H1 (cell line): ENCODE results near the gene ARMH4. TPM values are rescaled to one million over a fixed set of nuclear protein-coding genes. Genes with fewer than 3 reads are reported as not detected.

Experiments
- CTCF ChIA-PET: fragments of 300-600 bp; sonication (Branson Sonifier 250); formaldehyde crosslinking; loops from one replicate; lab custom pipeline; 2021; ENCODE audit not compliant: partially characterized antibody; lab: Charles Lee
- POLR2A ChIA-PET: fragments of 300-600 bp; sonication (Branson Sonifier 250); formaldehyde crosslinking; loops from one replicate; lab custom pipeline; 2021; ENCODE audit warnings: inconsistent platforms; ENCODE audit not compliant: partially characterized antibody; lab: Charles Lee
- DNase-seq, 2 experiments: peaks; one replicate each; pipeline versions ENCODE4 v3.0.0 to v3.0.0-alpha.2; 2010 to 2022; ENCODE audit warnings: low spot score in 2 of 2, low read depth in 1 of 2, mixed read lengths in 1 of 2
- FAIRE-seq: peaks from 2 replicates; lab custom pipeline; 2011; peaks lifted over from hg19 to GRCh38; lab: Jason Lieb, UNC
- H2AFZ ChIP-seq: 2 replicates; pipeline ENCODE4 v1.8.1; 2012; ENCODE audit warnings: low read length, inconsistent platforms
- H2AK5ac ChIP-seq: 2 replicates; pipeline ENCODE4 v1.6.1; 2013; ENCODE audit warnings: low read depth, low read length
- H2BK120ac ChIP-seq: replicated peaks from 2 replicates; pipeline ENCODE3; 2013; ENCODE audit warnings: low read depth, low read length, inconsistent platforms
- H2BK12ac ChIP-seq: 2 replicates; pipeline ENCODE4 v1.6.1; 2013; ENCODE audit warnings: low read depth, low read length
- H2BK15ac ChIP-seq: 2 replicates; pipeline ENCODE4 v1.6.1; 2013; ENCODE audit warnings: low read length
- H2BK20ac ChIP-seq: 2 replicates; pipeline ENCODE4 v1.6.1; 2013; ENCODE audit warnings: low read length
- H2BK5ac ChIP-seq: 2 replicates; pipeline ENCODE4 v1.6.1; 2013; ENCODE audit warnings: low read depth, low read length
- H3K14ac ChIP-seq: 2 replicates; pipeline ENCODE4 v1.6.1; 2013; ENCODE audit warnings: inconsistent platforms; ENCODE audit not compliant: insufficient read length
- H3K18ac ChIP-seq: 2 replicates; pipeline ENCODE4 v1.6.1; 2013; ENCODE audit warnings: low read length; ENCODE audit errors: extremely low read depth
- H3K23ac ChIP-seq: 2 replicates; pipeline ENCODE4 v1.6.1; 2013; ENCODE audit warnings: inconsistent platforms; ENCODE audit not compliant: insufficient read length
- H3K23me2 ChIP-seq: 2 replicates; pipeline ENCODE4 v1.6.1; 2013; ENCODE audit warnings: low read depth, low read length
- H3K27ac ChIP-seq: 2 replicates; pipeline ENCODE4 v1.6.1; 2011; ENCODE audit warnings: low read depth, low read length, inconsistent platforms
- H3K27me3 ChIP-seq, 4 experiments: replicated peaks in 1 of 4; 1 replicate in 1 of 4; 2 replicates in 3 of 4; pipeline versions ENCODE4 v1.6.1 to v1.8.1; 2011 to 2013; ENCODE audit warnings: low read length in 3 of 4, mild to moderate bottlenecking in 3 of 4, inconsistent platforms in 2 of 4, mixed read lengths in 2 of 4, moderate library complexity in 1 of 4; ENCODE audit not compliant: control insufficient read depth in 3 of 4, insufficient read depth in 3 of 4; ENCODE audit errors: extremely low read depth in 1 of 4
- H3K36me3 ChIP-seq, 4 experiments: 2 replicates each; pipeline versions ENCODE4 v1.6.1 to v1.8.1; 2011 to 2013; ENCODE audit warnings: mild to moderate bottlenecking in 4 of 4, low read length in 3 of 4, moderate library complexity in 2 of 4, control low read depth in 1 of 4, inconsistent platforms in 1 of 4; ENCODE audit not compliant: insufficient read depth in 4 of 4, control insufficient read depth in 2 of 4
- H3K4ac ChIP-seq: replicated peaks from 2 replicates; pipeline ENCODE3; 2013; ENCODE audit warnings: low read length, low read depth, mixed read lengths, inconsistent platforms; ENCODE audit not compliant: insufficient read length
- H3K4me1 ChIP-seq, 4 experiments: replicated peaks in 1 of 4; 1 replicate in 1 of 4; 2 replicates in 3 of 4; pipeline versions ENCODE4 v1.6.1 to v1.8.1; 2011 to 2013; ENCODE audit warnings: low read length in 3 of 4, inconsistent platforms in 2 of 4, mixed read lengths in 1 of 4; ENCODE audit not compliant: insufficient read depth in 4 of 4, control insufficient read depth in 3 of 4
- H3K4me2 ChIP-seq, 2 experiments: 2 replicates each; pipeline versions ENCODE4 v1.6.1 to v1.8.1; 2011 to 2013; ENCODE audit warnings: low read depth in 2 of 2, low read length in 2 of 2, control low read depth in 1 of 2, inconsistent platforms in 1 of 2, mild to moderate bottlenecking in 1 of 2; ENCODE audit not compliant: insufficient read depth in 1 of 2
- H3K4me3 ChIP-seq, 4 experiments: fragments of 200-600, 300-600 bp in 1 of 4; sonication (generic), shearing (Covaris generic), sonication (Bioruptor Twin) in 1 of 4; 2 replicates each; pipeline versions ENCODE4 v1.5.1 to v1.8.1; 2011 to 2016; ENCODE audit warnings: low read length in 4 of 4, low read depth in 3 of 4, control low read depth in 2 of 4, inconsistent platforms in 2 of 4, mild to moderate bottlenecking in 2 of 4, mixed read lengths in 1 of 4, moderate library complexity in 1 of 4; ENCODE audit not compliant: insufficient read depth in 2 of 4; ENCODE audit errors: extremely low read depth in 1 of 4
- H3K56ac ChIP-seq: replicated peaks from 2 replicates; pipeline ENCODE3; 2013; ENCODE audit warnings: low read depth, mild to moderate bottlenecking, mixed read lengths, low read length, inconsistent platforms; ENCODE audit not compliant: insufficient read length
- H3K79me1 ChIP-seq: 2 replicates; pipeline ENCODE4 v1.6.1; 2013; ENCODE audit warnings: low read depth, low read length, control low read depth
- H3K79me2 ChIP-seq, 2 experiments: 2 replicates each; pipeline versions ENCODE4 v1.6.1 to v1.8.1; 2012 to 2013; ENCODE audit warnings: low read length in 2 of 2, mild to moderate bottlenecking in 2 of 2, inconsistent platforms in 1 of 2; ENCODE audit not compliant: insufficient read depth in 2 of 2, control insufficient read depth in 1 of 2
- H3K9ac ChIP-seq, 4 experiments: replicated peaks in 1 of 4; 1 replicate in 1 of 4; 2 replicates in 3 of 4; pipeline versions ENCODE4 v1.6.1 to v1.8.1; 2011 to 2013; ENCODE audit warnings: low read depth in 3 of 4, low read length in 3 of 4, control low read depth in 2 of 4, mild to moderate bottlenecking in 2 of 4, moderate library complexity in 2 of 4, inconsistent platforms in 1 of 4; ENCODE audit errors: extremely low read depth in 1 of 4
- H3K9me3 ChIP-seq, 2 experiments: 2 replicates each; pipeline versions ENCODE4 v1.6.1 to v1.8.1; 2012 to 2013; ENCODE audit warnings: mild to moderate bottlenecking in 2 of 2, moderate library complexity in 2 of 2, control low read depth in 1 of 2, inconsistent platforms in 1 of 2, low read depth in 1 of 2, low read length in 1 of 2, mixed read lengths in 1 of 2; ENCODE audit not compliant: insufficient read depth in 2 of 2
- H4K20me1 ChIP-seq, 2 experiments: replicated peaks in 1 of 2; 2 replicates each; pipeline versions ENCODE3 to v1.8.1; 2011 to 2013; ENCODE audit warnings: inconsistent platforms in 2 of 2, low read length in 2 of 2, mild to moderate bottlenecking in 1 of 2; ENCODE audit not compliant: insufficient read depth in 2 of 2, control insufficient read depth in 1 of 2
- H4K5ac ChIP-seq: 2 replicates; pipeline ENCODE4 v1.6.1; 2013; ENCODE audit warnings: low read length, low read depth, mixed read lengths, inconsistent platforms; ENCODE audit not compliant: insufficient read length
- H4K8ac ChIP-seq: 2 replicates; pipeline ENCODE4 v1.8.0; 2013; ENCODE audit warnings: mild to moderate bottlenecking, moderate library complexity, low read length, inconsistent platforms; ENCODE audit not compliant: insufficient read depth; ENCODE audit errors: extremely low read depth
- H4K91ac ChIP-seq: replicated peaks from 2 replicates; pipeline ENCODE3; 2013; ENCODE audit warnings: low read length, mixed read lengths, inconsistent platforms; ENCODE audit not compliant: insufficient read length
- CEBPB ChIP-seq: IDR thresholded peaks from 2 replicates; pipeline ENCODE4 v1.6.1; 2012; ENCODE audit warnings: low read depth, low read length
- CHD2 ChIP-seq: IDR thresholded peaks from 2 replicates; pipeline ENCODE4 v1.6.1; 2012; ENCODE audit warnings: low read length, improper control_type of control experiment
- WGBS, 2 experiments: shearing (Covaris generic) in 1 of 2; methylation state at CpG; one replicate each; pipeline versions ENCODE4 v1.1.6 to v1.1.7; 2013 to 2015; ENCODE audit warnings: low lambda C conversion rate in 2 of 2, mixed read lengths in 2 of 2, inconsistent platforms in 1 of 2, low coverage in 1 of 2, missing lambda C conversion rate in 1 of 2; ENCODE audit not compliant: insufficient replicate concordance in 2 of 2, insufficient coverage in 1 of 2, insufficient read length in 1 of 2; ENCODE audit errors: extremely low coverage in 1 of 2, missing lambda C conversion rate in 1 of 2; 5-methylcytosine and 5-hydroxymethylcytosine counted together
- polyA plus RNA-seq, 7 experiments: library from polyadenylated mRNA; depleted of rRNA in 3 of 7; stranded (reverse) in 5 of 7; unstranded in 2 of 7; fragments of >200 nt in 5 of 7; fragments of 200-250 nt in 2 of 7; gene quantifications; 1 replicate in 5 of 7; 2 replicates in 1 of 7; 4 replicates in 1 of 7; pipeline versions ENCODE4 v1.2.1 to v1.2.3, GENCODE V29; 2011 to 2013; ENCODE audit warnings: missing spikeins in 2 of 7, mixed read lengths in 2 of 7
- total RNA-seq: library from RNA; stranded (reverse); fragmentation: NEBNext Ultra II Directional; extraction: Animal tissue kit (Norgen Biotek cat#: 25700); gene quantifications from 2 replicates; pipeline ENCODE4 v1.2.1, GENCODE V29; 2021

ARMH4 gene
- total and polyA plus RNA-seq, 2 of the 8 experiments (the other 6 are each of a cell fraction or from before 2014, with no cell fraction given): 7.1 to 25.4 TPM

DNA sequence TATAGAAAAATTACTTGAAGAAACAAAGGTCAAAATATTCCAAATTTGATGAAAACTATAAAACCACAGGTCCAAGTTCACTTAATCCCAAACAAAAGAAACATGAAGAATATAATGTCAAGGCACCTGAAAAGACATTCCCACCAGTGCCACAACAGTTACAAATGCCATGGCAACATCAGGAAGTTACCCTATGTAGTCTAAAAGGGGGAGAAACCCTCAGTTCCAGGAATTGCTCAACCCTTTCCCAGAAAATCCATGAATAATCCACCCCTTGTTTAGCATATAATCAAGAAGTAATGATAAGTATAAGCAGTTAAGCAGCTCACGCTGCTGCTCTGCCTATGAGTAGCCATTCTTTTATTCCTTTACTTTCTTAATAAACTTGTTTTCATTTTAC, 44.2 kb upstream of the ARMH4 start:
- no peak overlapping the region for H3K23ac ChIP-seq
- H3K79me2 ChIP-seq: peaks cover 0 to 9% of the 10 kb centered on the region in 2 experiments; a peak in 3 of 4 replicates
- no peak overlapping the region for H4K8ac ChIP-seq
- H4K20me1 ChIP-seq: no peaks in the 10 kb centered on the region
- DNase-seq (no peak), FAIRE-seq (no peak)
- no peak overlapping the region for H3K27ac ChIP-seq
- H3K4me3 ChIP-seq: no peak overlapping the region
- CTCF ChIA-PET: no interaction called here
- no peak overlapping the region for H4K5ac ChIP-seq
- no peaks in the 10 kb centered on the region for H3K4me1 ChIP-seq
- no peaks in the 10 kb centered on the region for H3K23me2 ChIP-seq
- H3K9me3 ChIP-seq: no peaks in the 10 kb centered on the region
- H3K9ac ChIP-seq: no peak overlapping the region
- 100% methylated on average over 1 of the region's 1 CpG; no CpG with 5 or more reads in 1 of the 2 experiments for WGBS, 2 experiments
- H3K14ac ChIP-seq: no peak overlapping the region
- no peak overlapping the region for H3K4me2 ChIP-seq
- no peaks in the 10 kb centered on the region for H3K79me1 ChIP-seq
- H2BK20ac ChIP-seq: no peak overlapping the region
- no peak overlapping the region for H2AK5ac ChIP-seq
- no peaks in the 10 kb centered on the region for H3K36me3 ChIP-seq
- POLR2A ChIA-PET: interaction anchor here (1.8 kb wide), 1 partner anchor 102 kb away, joined by 4 read pairs; the partner anchor contains the start of gene ARID4A
- H3K56ac ChIP-seq: no peak overlapping the region
- H2BK5ac ChIP-seq: no peak overlapping the region
- no peak overlapping the region for H3K4ac ChIP-seq
- H2BK12ac ChIP-seq: no peak overlapping the region
- TF ChIP-seq CEBPB (0 out of 2 replicates have a peak, but pooled peaks have one; percentile 3), CHD2 (no peak)
- TF ChIP-seq, all 59 proteins: peak for 1
- Histone ChIP-seq H3K18ac (no peak overlapping the region), H4K91ac (no peak overlapping the region), H2AFZ (no peak overlapping the region), H3K27me3 (peaks cover 0 to 1% (median 0%) of the 10 kb centered on the region in 4 experiments; a peak in 1 of 7 replicates), H2BK120ac (no peak overlapping the region), H2BK15ac (no peak overlapping the region)
